Eye (tissue), 1 donor: Measurements from ENCODE around the gene TSPY1.
"Not testable (repeated sequence)": the region's sequence is repeated elsewhere in the genome, so short reads cannot be mapped to it uniquely, and the experiment has no call there.

Experiments used
- DNase-seq: peaks from one replicate; pipeline ENCODE4 v3.0.0-alpha.2; 2015

Gene TSPY1

GRCh38 chrY:9466655-9467054, at the start of gene TSPY1:
Gene TSPY1, plus strand, starts transcription at chrY:9466955. Its CDS starts 46 bp downstream, at chrY:9467001.
- not testable (repeated sequence) for DNase-seq

GRCh38 chrY:9486967-9487366, 20.2 kb downstream of the TSPY1 start, which contains the start of gene TSPY9:
Gene TSPY9, plus strand, starts transcription at chrY:9487267. Its CDS starts 46 bp downstream, at chrY:9487313.
- DNase-seq: not testable (repeated sequence)

GRCh38 chrY:9504396-9504795, 37.6 kb downstream of the TSPY1 start:
- DNase-seq: not testable (repeated sequence)

- not testable (repeated sequence) for DNase-seq
Observed at GRCh38 chrY:9516287-9516686, 49.5 kb downstream of the TSPY1 start.
